AG04450 (cell line): ENCODE data around the gene ADAMTSL5. TPM values are rescaled to one million over a fixed set of nuclear protein-coding genes. Genes with fewer than 3 reads are reported as not detected.
A peak's percentile ranks its signal among the peaks of the same experiment; 100 is the strongest.

ENCODE experiments used
- CTCF ChIA-PET: fragments of 300-600, 350-600 bp; formaldehyde crosslinking; extraction: SDS; loops from one replicate; lab custom pipeline; 2022; ENCODE audit warnings: antibody characterized with exemption, inconsistent platforms; lab: Charles Lee
- POLR2A ChIA-PET: fragments of 350-600 bp; formaldehyde crosslinking; extraction: SDS; loops from one replicate; lab custom pipeline; 2021; ENCODE audit warnings: antibody characterized with exemption, inconsistent platforms; lab: Yijun Ruan, JAX
- DNase-seq: peaks from one replicate; pipeline ENCODE4 v3.0.0-alpha.2; 2011; ENCODE audit warnings: low read depth, low spot score
- H3K27ac ChIP-seq: one replicate; pipeline ENCODE4 v1.5.1; 2012; ENCODE audit warnings: low read depth, low read length, control low read depth
- H3K27me3 ChIP-seq: one replicate; pipeline ENCODE4 v1.6.0; 2012; ENCODE audit warnings: low read length; ENCODE audit not compliant: control insufficient read depth, insufficient read depth
- H3K4me3 ChIP-seq: 2 replicates; pipeline ENCODE4 v1.5.1; 2011; ENCODE audit warnings: mild to moderate bottlenecking, low read depth, low read length, control low read depth
- H3K9me3 ChIP-seq: 2 replicates; pipeline ENCODE4 v1.5.1; 2012; ENCODE audit warnings: low read length; ENCODE audit not compliant: control insufficient read depth, insufficient read depth
- CTCF ChIP-seq: IDR thresholded peaks from 2 replicates; pipeline ENCODE4 v1.5.1; 2011; ENCODE audit warnings: low read depth, low read length, control low read depth, inconsistent platforms
- polyA plus RNA-seq: library from polyadenylated mRNA; depleted of rRNA; stranded (reverse); fragments of >200 nt; gene quantifications from 2 replicates; pipeline ENCODE4 v1.2.3, GENCODE V29; 2011

The ADAMTSL5 gene
- polyA plus RNA-seq, 1 experiment: 5.6 TPM

DNA sequence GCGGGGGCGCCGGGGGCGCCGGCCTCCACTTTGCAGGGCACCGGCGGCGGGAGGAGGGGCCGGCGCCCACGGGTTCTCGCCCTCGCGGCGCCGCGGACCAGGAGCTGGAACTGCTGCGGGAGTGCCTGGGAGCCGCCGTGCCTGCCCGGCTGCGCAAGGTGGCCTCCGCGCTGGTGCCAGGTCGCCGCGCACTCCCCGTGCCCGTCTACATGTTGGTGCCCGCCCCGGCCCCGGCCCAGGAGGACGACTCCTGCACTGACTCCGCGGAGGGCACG, 45.7 kb downstream of the ADAMTSL5 start:
- CTCF ChIA-PET: no interaction called here
- TF ChIP-seq CTCF: no peak
- H3K27me3 ChIP-seq: peaks cover 43% of the 10 kb centered on the region

GRCh38 chr19:1466461-1467214, 46.2 kb downstream of the ADAMTSL5 start:
- CTCF ChIA-PET: interaction anchor here (1.1 to 1.5 kb wide), 3 partner anchors 11 to 188 kb away, joined by 3 to 4 read pairs (median 3); no protein-coding TSS in a partner anchor
- POLR2A ChIA-PET: no interaction called here

More for the DNA sequence above, 45.7 kb downstream of the ADAMTSL5 start:
- no peak for DNase-seq
- POLR2A ChIA-PET: no interaction called here
- no peak overlapping the region for H3K4me3 ChIP-seq
- H3K9me3 ChIP-seq: no peaks in the 10 kb centered on the region; the same call in 1 of the 2 replicates
- no peak overlapping the region for H3K27ac ChIP-seq

GRCh38 chr19:1466018-1466460, 46.8 kb downstream of the ADAMTSL5 start:
- H3K4me3 ChIP-seq: no peak overlapping the region
- H3K9me3 ChIP-seq: no peaks in the 10 kb centered on the region; the same call in 1 of the 2 replicates
- no peak overlapping the region for H3K27ac ChIP-seq
- no peak for TF ChIP-seq CTCF
- ChIA-PET POLR2A (no interaction called here), CTCF (interaction anchor here (0.5 to 1.5 kb wide), 4 partner anchors 12 to 376 kb away, joined by 3 to 4 read pairs (median 3); no protein-coding TSS in a partner anchor)
- H3K27me3 ChIP-seq: peaks cover 32% of the 10 kb centered on the region
- no peak for DNase-seq

More at GRCh38 chr19:1466461-1467214, 46.2 kb downstream of the ADAMTSL5 start:
- Histone ChIP-seq H3K9me3 (no peaks in the 10 kb centered on the region; the same call in 1 of the 2 replicates), H3K4me3 (no peak overlapping the region), H3K27ac (no peak overlapping the region), H3K27me3 (peaks cover 38% of the 10 kb centered on the region)
- no peak for TF ChIP-seq CTCF
- DNase-seq: no peak

- ChIA-PET POLR2A (no interaction called here), CTCF (interaction anchor here (0.5 to 1.5 kb wide), 4 partner anchors 13 to 376 kb away, joined by 3 to 4 read pairs (median 3); no protein-coding TSS in a partner anchor)
- no peak for DNase-seq
- TF ChIP-seq CTCF: peak; percentile 52
- Histone ChIP-seq H3K9me3 (no peaks in the 10 kb centered on the region; the same call in 1 of the 2 replicates), H3K4me3 (no peak overlapping the region), H3K27me3 (peaks cover 26% of the 10 kb centered on the region), H3K27ac (no peak overlapping the region)
Observed at GRCh38 chr19:1465191-1466016, 47.4 kb downstream of the ADAMTSL5 start.

- H3K9me3 ChIP-seq: no peaks in the 10 kb centered on the region; the same call in 1 of the 2 replicates
- no peak for DNase-seq
- ChIA-PET CTCF (no interaction called here), POLR2A (no interaction called here)
- H3K27ac ChIP-seq: no peak overlapping the region
- no peak overlapping the region for H3K4me3 ChIP-seq
- no peak for TF ChIP-seq CTCF
- H3K27me3 ChIP-seq: peaks cover 21% of the 10 kb centered on the region
Observed at GRCh38 chr19:1461862-1462261, 51.0 kb downstream of the ADAMTSL5 start.
